ENCODE results near the gene NXN. TPM values are rescaled to one million over a fixed set of nuclear protein-coding genes. Genes with fewer than 3 reads are reported as not detected.
"Not testable (repeated sequence)": the region's sequence is repeated elsewhere in the genome, so short reads cannot be mapped to it uniquely, and the experiment has no call there.

Gene NXN
- total and polyA plus RNA-seq, 9 donors, result 36.8 to 58.9 (median 54.1) TPM

GRCh38 chr17:756010-756567, 223.5 kb downstream of the NXN start:
- DNase-seq; H3K4me3 ChIP-seq (ENCODE audit: low read length); H3K27ac ChIP-seq (ENCODE audit: low read length); H3K27me3 ChIP-seq (ENCODE audit: control insufficient read depth, insufficient read depth, low read length); H3K9me3 ChIP-seq (replicated peaks; ENCODE audit: control insufficient read depth, low read depth, low read length): not testable (repeated sequence)
- Histone ChIP-seq H3K4me1 (ENCODE audit: control insufficient read depth, insufficient read depth, low read length) (peaks cover 10% of the 10 kb centered on the region), H3K36me3 (ENCODE audit: control insufficient read depth, insufficient read depth, low read length) (peaks cover 27% of the 10 kb centered on the region)
- 67% methylated on average over 6 of the region's 15 CpGs for WGBS (ENCODE audit: insufficient coverage)

GRCh38 chr17:755319-755961, 224.1 kb downstream of the NXN start:
- not testable (repeated sequence) for H3K9me3 ChIP-seq (replicated peaks; ENCODE audit: control insufficient read depth, low read depth, low read length); DNase-seq; H3K4me3 ChIP-seq (ENCODE audit: low read length); H3K27ac ChIP-seq (ENCODE audit: low read length); H3K27me3 ChIP-seq (ENCODE audit: control insufficient read depth, insufficient read depth, low read length)
- peaks cover 21% of the 10 kb centered on the region for H3K36me3 ChIP-seq (ENCODE audit: control insufficient read depth, insufficient read depth, low read length)
- H3K4me1 ChIP-seq (ENCODE audit: control insufficient read depth, insufficient read depth, low read length), result peaks cover 17% of the 10 kb centered on the region
- 100% methylated on average over 5 of the region's 9 CpGs for WGBS (ENCODE audit: insufficient coverage)

GRCh38 chr17:753418-753817, 226.2 kb downstream of the NXN start:
- Histone ChIP-seq H3K4me1 (ENCODE audit: control insufficient read depth, insufficient read depth, low read length) (peaks cover 19% of the 10 kb centered on the region), H3K27ac (ENCODE audit: low read length) (peak overlapping the region; percentile 35), H3K9me3 (replicated peaks; ENCODE audit: control insufficient read depth, low read depth, low read length) (no peaks in the 10 kb centered on the region), H3K27me3 (ENCODE audit: control insufficient read depth, insufficient read depth, low read length) (no peaks in the 10 kb centered on the region), H3K36me3 (ENCODE audit: control insufficient read depth, insufficient read depth, low read length) (peaks cover 11% of the 10 kb centered on the region), H3K4me3 (ENCODE audit: low read length) (no peak overlapping the region)
- DNase-seq, result peak; percentile 54
- WGBS (ENCODE audit: insufficient coverage), result 90% methylated on average over 8 of the region's 13 CpGs

- Histone ChIP-seq H3K36me3 (ENCODE audit: control insufficient read depth, insufficient read depth, low read length) (peaks cover 14% of the 10 kb centered on the region), H3K9me3 (replicated peaks; ENCODE audit: control insufficient read depth, low read depth, low read length) (no peaks in the 10 kb centered on the region), H3K4me3 (ENCODE audit: low read length) (peak overlapping the region; percentile 81), H3K27me3 (ENCODE audit: control insufficient read depth, insufficient read depth, low read length) (no peaks in the 10 kb centered on the region), H3K4me1 (ENCODE audit: control insufficient read depth, insufficient read depth, low read length) (peaks cover 21% of the 10 kb centered on the region), H3K27ac (ENCODE audit: low read length) (peak overlapping the region; percentile 88)
- peak; percentile 94 for DNase-seq
- WGBS (ENCODE audit: insufficient coverage), result 7% methylated on average over 29 of the region's 43 CpGs
Measured at GRCh38 chr17:752620-753219, 226.9 kb downstream of the NXN start.

GRCh38 chr17:752002-752619, 227.5 kb downstream of the NXN start, which contains the start of gene GEMIN4:
Gene GEMIN4, minus strand, starts transcription at chr17:752264. Its CDS starts 122 bp downstream, at chr17:752142.
- Histone ChIP-seq H3K27ac (ENCODE audit: low read length) (peak within 1 kb of the TSS; percentile 88), H3K4me1 (ENCODE audit: control insufficient read depth, insufficient read depth, low read length) (peaks cover 21% of the 10 kb centered on the region), H3K36me3 (ENCODE audit: control insufficient read depth, insufficient read depth, low read length) (peaks cover 14% of the 10 kb centered on the region), H3K4me3 (ENCODE audit: low read length) (peak within 1 kb of the TSS; percentile 81), H3K9me3 (replicated peaks; ENCODE audit: control insufficient read depth, low read depth, low read length) (no peaks in the 10 kb centered on the region), H3K27me3 (ENCODE audit: control insufficient read depth, insufficient read depth, low read length) (no peaks in the 10 kb centered on the region)
- peak; percentile 95 for DNase-seq
- under 1% methylated on average over 79 of the region's 87 CpGs for WGBS (ENCODE audit: insufficient coverage)

GRCh38 chr17:751269-752001, 228.1 kb downstream of the NXN start:
- WGBS (ENCODE audit: insufficient coverage), result under 1% methylated on average over 45 of the region's 49 CpGs
- Histone ChIP-seq H3K4me3 (ENCODE audit: low read length) (peak overlapping the region; percentile 81), H3K27me3 (ENCODE audit: control insufficient read depth, insufficient read depth, low read length) (no peaks in the 10 kb centered on the region), H3K4me1 (ENCODE audit: control insufficient read depth, insufficient read depth, low read length) (peaks cover 21% of the 10 kb centered on the region), H3K9me3 (replicated peaks; ENCODE audit: control insufficient read depth, low read depth, low read length) (no peaks in the 10 kb centered on the region), H3K27ac (ENCODE audit: low read length) (peak overlapping the region; percentile 13), H3K36me3 (ENCODE audit: control insufficient read depth, insufficient read depth, low read length) (peaks cover 19% of the 10 kb centered on the region)
- DNase-seq, result peak; percentile 61

GRCh38 chr17:750431-751037, 229.0 kb downstream of the NXN start:
- peaks cover 21% of the 10 kb centered on the region for H3K4me1 ChIP-seq (ENCODE audit: control insufficient read depth, insufficient read depth, low read length)
- peak overlapping the region; percentile 81 for H3K4me3 ChIP-seq (ENCODE audit: low read length)
- DNase-seq, result no peak
- H3K27me3 ChIP-seq (ENCODE audit: control insufficient read depth, insufficient read depth, low read length), result no peaks in the 10 kb centered on the region
- no peak overlapping the region for H3K27ac ChIP-seq (ENCODE audit: low read length)
- peaks cover 28% of the 10 kb centered on the region for H3K36me3 ChIP-seq (ENCODE audit: control insufficient read depth, insufficient read depth, low read length)
- 70% methylated on average over 3 of the region's 8 CpGs for WGBS (ENCODE audit: insufficient coverage)
- no peaks in the 10 kb centered on the region for H3K9me3 ChIP-seq (replicated peaks; ENCODE audit: control insufficient read depth, low read depth, low read length)

- Histone ChIP-seq H3K4me1 (ENCODE audit: control insufficient read depth, insufficient read depth, low read length) (peaks cover 21% of the 10 kb centered on the region), H3K36me3 (ENCODE audit: control insufficient read depth, insufficient read depth, low read length) (peaks cover 40% of the 10 kb centered on the region)
- not testable (repeated sequence) for H3K27me3 ChIP-seq (ENCODE audit: control insufficient read depth, insufficient read depth, low read length); H3K4me3 ChIP-seq (ENCODE audit: low read length); H3K9me3 ChIP-seq (replicated peaks; ENCODE audit: control insufficient read depth, low read depth, low read length); DNase-seq; H3K27ac ChIP-seq (ENCODE audit: low read length)
- WGBS (ENCODE audit: insufficient coverage), result 88% methylated on average over 2 of the region's 7 CpGs
Measured at GRCh38 chr17:749359-749758, 230.2 kb downstream of the NXN start.

Data from muscle of leg (tissue), 11 donors.